Measurements from ENCODE around the gene AKIRIN2. TPM values are rescaled to one million over a fixed set of nuclear protein-coding genes. Genes with fewer than 3 reads are reported as not detected.
A peak's percentile ranks its signal among the peaks of the same experiment; 100 is the strongest.

The AKIRIN2 gene
- total and polyA plus RNA-seq, 2 of the 13 experiments (the other 11 are each of a cell fraction or from before 2014, with no cell fraction given), result 15.6 to 23.4 TPM

DNA sequence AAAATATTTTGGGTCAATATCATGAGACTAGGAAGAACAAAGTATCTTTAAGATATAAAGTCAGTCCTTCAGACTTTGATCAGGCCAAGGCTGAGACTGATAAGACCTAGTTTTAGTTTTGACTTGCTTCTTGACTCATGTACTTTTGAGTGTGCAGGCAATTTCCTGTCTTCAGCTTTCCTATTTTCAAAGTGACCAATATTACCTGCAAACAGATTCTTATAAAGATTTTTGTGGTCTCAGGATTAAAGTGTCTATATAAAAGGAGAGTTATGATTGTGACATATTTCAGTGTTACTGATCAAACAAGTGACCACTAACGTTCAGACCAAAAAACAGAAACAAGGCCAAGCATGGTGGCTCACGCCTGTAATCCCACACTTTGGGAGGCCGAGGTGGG, 36.0 kb upstream of the AKIRIN2 start:
- CTCF ChIA-PET (ENCODE audit: low intra/inter-chr PET ratio, low total read pairs), result no interaction called here
- no peak overlapping the region for H3K4me3 ChIP-seq (replicated peaks in 1 of 3; ENCODE audit: insufficient read depth in 1 of 3, low read depth in 2 of 3, low read length in 3 of 3)
- peak; percentile 15 for FAIRE-seq
- H3K36me3 ChIP-seq (replicated peaks in 1 of 2; ENCODE audit: control insufficient read depth in 1 of 2, insufficient read depth in 2 of 2, low read length in 2 of 2), result no peaks in the 10 kb centered on the region
- TF ChIP-seq, protein P1, sequence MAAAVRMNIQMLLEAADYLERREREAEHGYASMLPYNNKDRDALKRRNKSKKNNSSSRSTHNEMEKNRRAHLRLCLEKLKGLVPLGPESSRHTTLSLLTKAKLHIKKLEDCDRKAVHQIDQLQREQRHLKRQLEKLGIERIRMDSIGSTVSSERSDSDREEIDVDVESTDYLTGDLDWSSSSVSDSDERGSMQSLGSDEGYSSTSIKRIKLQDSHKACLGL (CRISPR knock-in tag; IDR thresholded peaks at IDR 0.05), result no peak
- TF ChIP-seq ISL2 (CRISPR knock-in tag; IDR thresholded peaks at IDR 0.05), result no peak
- no peak for TF ChIP-seq ZNF3 (CRISPR knock-in tag; IDR thresholded peaks at IDR 0.05)
- no peak for TF ChIP-seq ZNF274 (CRISPR knock-in tag; IDR thresholded peaks at IDR 0.05)
- TF ChIP-seq, protein P2, sequence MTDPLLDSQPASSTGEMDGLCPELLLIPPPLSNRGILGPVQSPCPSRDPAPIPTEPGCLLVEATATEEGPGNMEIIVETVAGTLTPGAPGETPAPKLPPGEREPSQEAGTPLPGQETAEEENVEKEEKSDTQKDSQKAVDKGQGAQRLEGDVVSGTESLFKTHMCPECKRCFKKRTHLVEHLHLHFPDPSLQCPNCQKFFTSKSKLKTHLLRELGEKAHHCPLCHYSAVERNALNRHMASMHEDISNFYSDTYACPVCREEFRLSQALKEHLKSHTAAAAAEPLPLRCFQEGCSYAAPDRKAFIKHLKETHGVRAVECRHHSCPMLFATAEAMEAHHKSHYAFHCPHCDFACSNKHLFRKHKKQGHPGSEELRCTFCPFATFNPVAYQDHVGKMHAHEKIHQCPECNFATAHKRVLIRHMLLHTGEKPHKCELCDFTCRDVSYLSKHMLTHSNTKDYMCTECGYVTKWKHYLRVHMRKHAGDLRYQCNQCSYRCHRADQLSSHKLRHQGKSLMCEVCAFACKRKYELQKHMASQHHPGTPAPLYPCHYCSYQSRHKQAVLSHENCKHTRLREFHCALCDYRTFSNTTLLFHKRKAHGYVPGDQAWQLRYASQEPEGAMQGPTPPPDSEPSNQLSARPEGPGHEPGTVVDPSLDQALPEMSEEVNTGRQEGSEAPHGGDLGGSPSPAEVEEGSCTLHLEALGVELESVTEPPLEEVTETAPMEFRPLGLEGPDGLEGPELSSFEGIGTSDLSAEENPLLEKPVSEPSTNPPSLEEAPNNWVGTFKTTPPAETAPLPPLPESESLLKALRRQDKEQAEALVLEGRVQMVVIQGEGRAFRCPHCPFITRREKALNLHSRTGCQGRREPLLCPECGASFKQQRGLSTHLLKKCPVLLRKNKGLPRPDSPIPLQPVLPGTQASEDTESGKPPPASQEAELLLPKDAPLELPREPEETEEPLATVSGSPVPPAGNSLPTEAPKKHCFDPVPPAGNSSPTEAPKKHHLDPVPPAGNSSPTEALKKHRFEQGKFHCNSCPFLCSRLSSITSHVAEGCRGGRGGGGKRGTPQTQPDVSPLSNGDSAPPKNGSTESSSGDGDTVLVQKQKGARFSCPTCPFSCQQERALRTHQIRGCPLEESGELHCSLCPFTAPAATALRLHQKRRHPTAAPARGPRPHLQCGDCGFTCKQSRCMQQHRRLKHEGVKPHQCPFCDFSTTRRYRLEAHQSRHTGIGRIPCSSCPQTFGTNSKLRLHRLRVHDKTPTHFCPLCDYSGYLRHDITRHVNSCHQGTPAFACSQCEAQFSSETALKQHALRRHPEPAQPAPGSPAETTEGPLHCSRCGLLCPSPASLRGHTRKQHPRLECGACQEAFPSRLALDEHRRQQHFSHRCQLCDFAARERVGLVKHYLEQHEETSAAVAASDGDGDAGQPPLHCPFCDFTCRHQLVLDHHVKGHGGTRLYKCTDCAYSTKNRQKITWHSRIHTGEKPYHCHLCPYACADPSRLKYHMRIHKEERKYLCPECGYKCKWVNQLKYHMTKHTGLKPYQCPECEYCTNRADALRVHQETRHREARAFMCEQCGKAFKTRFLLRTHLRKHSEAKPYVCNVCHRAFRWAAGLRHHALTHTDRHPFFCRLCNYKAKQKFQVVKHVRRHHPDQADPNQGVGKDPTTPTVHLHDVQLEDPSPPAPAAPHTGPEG (CRISPR knock-in tag; IDR thresholded peaks at IDR 0.05), result no peak
- TF ChIP-seq, protein P3, sequence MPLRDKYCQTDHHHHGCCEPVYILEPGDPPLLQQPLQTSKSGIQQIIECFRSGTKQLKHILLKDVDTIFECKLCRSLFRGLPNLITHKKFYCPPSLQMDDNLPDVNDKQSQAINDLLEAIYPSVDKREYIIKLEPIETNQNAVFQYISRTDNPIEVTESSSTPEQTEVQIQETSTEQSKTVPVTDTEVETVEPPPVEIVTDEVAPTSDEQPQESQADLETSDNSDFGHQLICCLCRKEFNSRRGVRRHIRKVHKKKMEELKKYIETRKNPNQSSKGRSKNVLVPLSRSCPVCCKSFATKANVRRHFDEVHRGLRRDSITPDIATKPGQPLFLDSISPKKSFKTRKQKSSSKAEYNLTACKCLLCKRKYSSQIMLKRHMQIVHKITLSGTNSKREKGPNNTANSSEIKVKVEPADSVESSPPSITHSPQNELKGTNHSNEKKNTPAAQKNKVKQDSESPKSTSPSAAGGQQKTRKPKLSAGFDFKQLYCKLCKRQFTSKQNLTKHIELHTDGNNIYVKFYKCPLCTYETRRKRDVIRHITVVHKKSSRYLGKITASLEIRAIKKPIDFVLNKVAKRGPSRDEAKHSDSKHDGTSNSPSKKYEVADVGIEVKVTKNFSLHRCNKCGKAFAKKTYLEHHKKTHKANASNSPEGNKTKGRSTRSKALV (CRISPR knock-in tag; IDR thresholded peaks at IDR 0.05), result no peak
- no peak for TF ChIP-seq ZNF790 (CRISPR knock-in tag; IDR thresholded peaks at IDR 0.05; ENCODE audit: borderline replicate concordance)
- no peak for TF ChIP-seq NFATC3 (CRISPR knock-in tag; IDR thresholded peaks at IDR 0.05)
- no peak for TF ChIP-seq HCFC1 (IDR thresholded peaks at IDR 0.05; ENCODE audit: low read depth, low read length)
- TF ChIP-seq, protein P4, sequence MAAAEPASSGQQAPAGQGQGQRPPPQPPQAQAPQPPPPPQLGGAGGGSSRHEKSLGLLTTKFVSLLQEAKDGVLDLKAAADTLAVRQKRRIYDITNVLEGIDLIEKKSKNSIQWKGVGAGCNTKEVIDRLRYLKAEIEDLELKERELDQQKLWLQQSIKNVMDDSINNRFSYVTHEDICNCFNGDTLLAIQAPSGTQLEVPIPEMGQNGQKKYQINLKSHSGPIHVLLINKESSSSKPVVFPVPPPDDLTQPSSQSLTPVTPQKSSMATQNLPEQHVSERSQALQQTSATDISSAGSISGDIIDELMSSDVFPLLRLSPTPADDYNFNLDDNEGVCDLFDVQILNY (CRISPR knock-in tag; conservative IDR thresholded peaks at IDR 0.05), result no peak
- no peak for TF ChIP-seq KLF11 (CRISPR knock-in tag; IDR thresholded peaks at IDR 0.05)
- TF ChIP-seq, protein P5, sequence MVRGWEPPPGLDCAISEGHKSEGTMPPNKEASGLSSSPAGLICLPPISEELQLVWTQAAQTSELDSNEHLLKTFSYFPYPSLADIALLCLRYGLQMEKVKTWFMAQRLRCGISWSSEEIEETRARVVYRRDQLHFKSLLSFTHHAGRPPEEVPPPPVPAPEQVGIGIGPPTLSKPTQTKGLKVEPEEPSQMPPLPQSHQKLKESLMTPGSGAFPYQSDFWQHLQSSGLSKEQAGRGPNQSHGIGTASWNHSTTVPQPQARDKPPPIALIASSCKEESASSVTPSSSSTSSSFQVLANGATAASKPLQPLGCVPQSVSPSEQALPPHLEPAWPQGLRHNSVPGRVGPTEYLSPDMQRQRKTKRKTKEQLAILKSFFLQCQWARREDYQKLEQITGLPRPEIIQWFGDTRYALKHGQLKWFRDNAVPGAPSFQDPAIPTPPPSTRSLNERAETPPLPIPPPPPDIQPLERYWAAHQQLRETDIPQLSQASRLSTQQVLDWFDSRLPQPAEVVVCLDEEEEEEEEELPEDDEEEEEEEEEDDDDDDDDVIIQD (CRISPR knock-in tag; IDR thresholded peaks at IDR 0.05; ENCODE audit: low read depth), result no peak
- no peak overlapping the region for H3K27ac ChIP-seq (ENCODE audit: extremely low read length, insufficient read depth, low read length)
- H3K27me3 ChIP-seq (ENCODE audit: control insufficient read depth in 1 of 2, insufficient read depth in 2 of 2, low read length in 2 of 2), result no peaks in the 10 kb centered on the region
- no peaks in the 10 kb centered on the region for H3K79me2 ChIP-seq (ENCODE audit: insufficient read depth, low read length)
- POLR2A ChIA-PET, result no interaction called here
- no peak for DNase-seq (ENCODE audit: low spot score)
- intact Hi-C loops (cut with micrococcal nuclease; ENCODE audit: unreplicated experiment), result no loop called here
- H3K9me3 ChIP-seq (ENCODE audit: low read length), result no peaks in the 10 kb centered on the region
- no peaks in the 10 kb centered on the region for H4K20me1 ChIP-seq (ENCODE audit: insufficient read depth, low read length)
- in situ Hi-C loops (cut with HindIII; ENCODE audit: extremely low pct_ligation_motif_present, low pct_unique_long_range_greater_than_20kb), result no loop called here
- H3K9ac ChIP-seq (ENCODE audit: insufficient read depth, low read depth, low read length), result no peak overlapping the region
- no TSS peak for BruUV-seq (replicated peaks)
- H2AFZ ChIP-seq (ENCODE audit: low read length), result no peak overlapping the region
- WGBS (ENCODE audit: low lambda C conversion rate), result 79% methylated on average over 3 of the region's 3 CpGs
- H3K4me1 ChIP-seq (ENCODE audit: insufficient read depth, low read length), result peaks cover 31% of the 10 kb centered on the region
- no peak overlapping the region for H3K4me2 ChIP-seq (ENCODE audit: low read depth, low read length)
- no peak for ATAC-seq
